Activated CD8-positive, alpha-beta memory T cell treated with anti-CD3 and anti-CD28 coated beads, Interleukin-2, amount 10 ng/mL, durations not matched to agents 7 days and 5 days (primary cell): ENCODE measurements around the gene PLCXD3. TPM values are rescaled to one million over a fixed set of nuclear protein-coding genes. Genes with fewer than 3 reads are reported as not detected.
"Not testable (repeated sequence)": the region's sequence is repeated elsewhere in the genome, so short reads cannot be mapped to it uniquely, and the experiment has no call there.

ENCODE experiments used
- ATAC-seq: fragments of 150-1000 bp; cut with Tn5 transposase; one replicate; pipeline ENCODE4 v1.10.0; 2021; ENCODE audit warnings: moderate library complexity
- CTCF ChIA-PET: fragments of 350-600 bp; sonication (Branson Sonifier 250); formaldehyde crosslinking; loops from one replicate; lab custom pipeline; 2021; ENCODE audit warnings: antibody characterized with exemption; lab: Charles Lee
- DNase-seq: peaks from one replicate; pipeline ENCODE4 v3.0.0-alpha.2; 2020
- H3K27ac Mint-ChIP-seq: one replicate; pipeline ENCODE4 v1.8.0; 2021; ENCODE audit warnings: mild to moderate bottlenecking, mixed read lengths
- H3K27me3 Mint-ChIP-seq: one replicate; pipeline ENCODE4 v1.8.0; 2021; ENCODE audit warnings: mixed read lengths
- H3K36me3 Mint-ChIP-seq: one replicate; pipeline ENCODE4 v1.8.0; 2021; ENCODE audit warnings: mild to moderate bottlenecking, mixed read lengths
- H3K4me1 Mint-ChIP-seq: one replicate; pipeline ENCODE4 v1.8.0; 2021; ENCODE audit warnings: mixed read lengths
- H3K4me3 Mint-ChIP-seq: one replicate; pipeline ENCODE4 v1.8.0; 2021; ENCODE audit warnings: mild to moderate bottlenecking, moderate library complexity, mixed read lengths
- H3K9me3 Mint-ChIP-seq: one replicate; pipeline ENCODE4 v1.8.0; 2022; ENCODE audit warnings: low read depth, mixed read lengths
- total RNA-seq, 2 experiments: library from RNA; stranded (reverse); gene quantifications; one replicate each; pipeline ENCODE4 v1.2.3, GENCODE V29; 2021

The PLCXD3 gene
- total RNA-seq, 2 experiments from 2014 or later, result not detected

DNA sequence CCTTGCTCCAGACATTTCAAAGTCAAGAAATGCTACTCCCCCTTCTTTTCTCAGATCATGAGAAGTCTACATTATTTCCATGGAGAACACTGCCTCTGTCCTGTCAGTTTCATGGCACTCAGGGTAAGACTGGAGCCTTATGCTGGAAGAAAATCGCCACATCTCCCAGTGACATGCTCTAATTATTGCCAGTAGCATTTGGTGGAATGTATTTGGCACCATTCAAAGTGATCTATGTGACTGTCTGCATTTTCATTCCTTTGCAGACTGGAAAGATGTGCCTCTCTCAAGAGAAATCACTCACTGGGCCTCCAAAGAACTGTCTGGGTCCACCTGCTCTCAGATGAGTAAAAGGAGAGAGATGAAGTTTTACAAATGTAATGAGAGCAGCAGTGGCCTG, 840 bp upstream of the PLCXD3 start:
- Mint-ChIP-seq H3K27ac (no peak overlapping the region), H3K4me3 (no peak overlapping the region), H3K9me3 (no peaks in the 10 kb centered on the region), H3K4me1 (no peaks in the 10 kb centered on the region), H3K27me3 (peaks cover 35% of the 10 kb centered on the region), H3K36me3 (no peaks in the 10 kb centered on the region)
- DNase-seq (no peak), ATAC-seq (no peak)
- CTCF ChIA-PET, result no interaction called here

DNA sequence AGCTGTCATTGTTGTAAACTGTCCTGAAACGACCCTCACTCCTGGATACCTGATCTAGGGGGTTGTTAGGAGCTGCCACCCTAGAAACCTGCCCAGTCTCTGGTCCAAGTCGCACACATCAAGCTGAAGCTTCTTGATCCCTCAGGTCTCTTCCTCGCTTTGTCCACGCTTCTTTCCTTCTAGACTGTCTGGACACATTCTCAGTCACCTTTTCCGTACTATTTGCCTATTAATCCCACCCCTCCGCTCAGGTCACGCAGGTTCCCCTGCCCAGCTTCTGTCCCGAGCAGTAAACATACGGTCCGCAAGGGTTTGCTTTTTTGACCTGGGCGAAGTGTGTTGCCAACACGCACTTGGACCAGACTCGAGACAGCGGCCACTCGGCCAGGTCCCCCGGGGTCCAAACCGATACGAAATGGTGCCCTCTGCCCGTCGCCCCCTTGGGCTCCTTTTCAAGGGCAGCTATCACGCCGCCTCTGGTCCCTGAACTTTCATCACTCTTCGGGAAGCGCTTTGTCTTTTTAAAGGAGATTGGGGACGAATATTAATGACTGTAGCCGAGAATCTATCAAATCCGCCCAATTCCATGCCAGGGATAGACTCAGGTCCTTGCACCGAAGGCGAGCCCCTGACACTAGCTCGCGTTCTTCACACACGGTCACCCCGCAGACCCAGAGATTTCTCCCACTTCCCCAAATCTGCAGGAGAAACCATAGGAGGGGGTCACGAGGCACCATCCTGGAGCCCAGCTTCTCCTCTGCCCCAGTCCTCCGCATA, 814 bp downstream of the PLCXD3 start:
- CTCF ChIA-PET, result no interaction called here

GRCh38 chr5:41508696-41509398, 1.6 kb downstream of the PLCXD3 start:
- no peaks in the 10 kb centered on the region for H3K9me3 Mint-ChIP-seq
- ATAC-seq, result no peak
- no peaks in the 10 kb centered on the region for H3K4me1 Mint-ChIP-seq
- H3K27ac Mint-ChIP-seq, result no peak overlapping the region
- DNase-seq, result no peak
- CTCF ChIA-PET, result no interaction called here
- H3K27me3 Mint-ChIP-seq, result peaks cover 35% of the 10 kb centered on the region
- no peak overlapping the region for H3K4me3 Mint-ChIP-seq
- H3K36me3 Mint-ChIP-seq, result no peaks in the 10 kb centered on the region

More for the DNA sequence above, 814 bp downstream of the PLCXD3 start:
- no peak overlapping the region for H3K27ac Mint-ChIP-seq
- peaks cover 35% of the 10 kb centered on the region for H3K27me3 Mint-ChIP-seq
- no peaks in the 10 kb centered on the region for H3K9me3 Mint-ChIP-seq
- no peak for DNase-seq
- ATAC-seq, result no peak
- H3K4me3 Mint-ChIP-seq, result no peak overlapping the region
- H3K36me3 Mint-ChIP-seq, result no peaks in the 10 kb centered on the region
- H3K4me1 Mint-ChIP-seq, result no peaks in the 10 kb centered on the region

DNA sequence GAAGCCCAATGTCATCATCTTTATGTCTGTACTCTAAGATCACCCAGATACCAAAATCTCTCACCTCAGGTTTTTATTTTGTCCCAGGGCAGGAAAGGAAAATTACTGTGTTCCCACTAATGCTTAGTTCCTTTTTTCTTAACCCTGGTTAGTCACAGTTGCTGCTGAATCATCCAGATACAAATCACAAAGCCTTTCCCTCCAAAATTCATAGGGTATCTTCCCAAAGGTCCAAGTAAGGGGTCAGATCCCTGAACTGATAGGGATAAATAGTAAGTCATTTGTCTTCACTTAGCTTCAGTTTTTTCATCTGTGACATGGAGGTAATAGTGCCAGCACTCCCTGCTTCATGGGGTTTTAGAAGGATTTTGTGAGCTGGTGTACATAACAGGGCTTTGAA, 2.2 kb downstream of the PLCXD3 start:
- CTCF ChIA-PET, result no interaction called here
- no peaks in the 10 kb centered on the region for H3K9me3 Mint-ChIP-seq
- DNase-seq, result no peak
- H3K4me1 Mint-ChIP-seq, result no peaks in the 10 kb centered on the region
- H3K27me3 Mint-ChIP-seq, result peaks cover 35% of the 10 kb centered on the region
- H3K4me3 Mint-ChIP-seq, result no peak overlapping the region
- no peak for ATAC-seq
- no peak overlapping the region for H3K27ac Mint-ChIP-seq
- no peaks in the 10 kb centered on the region for H3K36me3 Mint-ChIP-seq

DNA sequence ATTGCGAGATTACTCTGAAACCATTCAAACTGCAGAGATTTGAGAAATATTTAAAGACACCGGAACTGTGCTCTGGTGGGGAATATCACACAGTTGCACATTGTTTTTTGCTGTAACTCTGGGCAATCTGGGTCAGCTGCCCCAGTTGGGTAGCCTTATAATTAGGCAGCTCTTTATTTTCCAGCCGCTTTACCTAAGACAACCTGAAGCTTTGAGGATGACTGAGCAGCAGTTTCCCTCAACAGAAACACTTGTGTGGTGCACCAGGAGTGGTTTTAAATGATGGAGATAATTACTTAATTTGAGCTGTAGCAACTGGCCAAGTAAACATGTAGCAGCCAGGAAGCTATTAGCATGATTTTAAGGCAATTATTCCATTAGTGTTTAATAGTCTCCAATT, 2.9 kb downstream of the PLCXD3 start:
- no peak for DNase-seq
- H3K4me1 Mint-ChIP-seq, result no peaks in the 10 kb centered on the region
- no peaks in the 10 kb centered on the region for H3K9me3 Mint-ChIP-seq
- no peak for ATAC-seq
- no peak overlapping the region for H3K4me3 Mint-ChIP-seq
- CTCF ChIA-PET, result no interaction called here
- H3K27me3 Mint-ChIP-seq, result peaks cover 35% of the 10 kb centered on the region
- H3K36me3 Mint-ChIP-seq, result no peaks in the 10 kb centered on the region
- no peak overlapping the region for H3K27ac Mint-ChIP-seq

DNA sequence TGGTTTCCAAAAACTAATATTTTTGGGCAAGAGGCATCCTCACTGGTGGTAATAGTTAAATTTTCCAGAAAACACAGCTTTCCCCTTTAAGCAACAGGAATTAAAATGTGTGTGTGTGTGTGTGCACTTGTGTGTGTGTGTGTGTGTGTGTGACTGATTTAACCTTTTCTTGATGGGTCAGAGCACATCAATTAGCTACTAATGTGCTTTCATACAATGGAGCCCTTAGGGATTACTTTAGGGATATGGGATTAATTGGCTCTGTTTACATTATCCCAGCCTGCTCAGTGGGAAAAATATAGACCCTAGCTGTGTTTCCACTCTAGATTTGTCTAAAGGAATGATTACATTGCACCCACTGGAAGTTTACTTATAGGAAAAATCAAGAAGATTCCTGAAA, 6.5 kb downstream of the PLCXD3 start:
- Mint-ChIP-seq H3K9me3 (no peaks in the 10 kb centered on the region), H3K4me1 (no peaks in the 10 kb centered on the region), H3K27ac (no peak overlapping the region), H3K27me3 (peaks cover 5% of the 10 kb centered on the region), H3K36me3 (no peaks in the 10 kb centered on the region), H3K4me3 (no peak overlapping the region)
- CTCF ChIA-PET, result no interaction called here
- ATAC-seq (no peak), DNase-seq (no peak)

DNA sequence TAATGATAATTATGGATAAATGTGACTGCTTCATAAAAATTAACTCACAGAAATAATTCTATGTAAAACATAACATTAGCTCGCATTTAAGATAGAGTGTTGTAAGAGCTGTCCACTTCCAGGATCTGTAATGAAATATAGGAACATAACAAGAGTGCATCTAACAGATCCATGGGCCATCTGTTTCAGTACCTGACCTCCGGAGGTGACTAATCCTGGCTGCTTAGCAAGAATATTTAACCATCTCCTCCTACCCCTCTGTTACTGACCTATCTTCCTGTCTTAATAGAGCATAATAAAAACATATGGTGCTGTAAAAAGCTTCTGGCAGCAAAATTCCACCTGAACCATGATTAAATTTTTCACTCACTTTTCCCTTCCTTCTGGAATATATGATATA, 7.1 kb downstream of the PLCXD3 start:
- H3K4me1 Mint-ChIP-seq, result no peaks in the 10 kb centered on the region
- CTCF ChIA-PET, result no interaction called here
- DNase-seq (no peak), ATAC-seq (no peak)
- no peaks in the 10 kb centered on the region for H3K27me3 Mint-ChIP-seq
- no peaks in the 10 kb centered on the region for H3K9me3 Mint-ChIP-seq
- H3K4me3 Mint-ChIP-seq, result no peak overlapping the region
- no peak overlapping the region for H3K27ac Mint-ChIP-seq
- no peaks in the 10 kb centered on the region for H3K36me3 Mint-ChIP-seq

DNA sequence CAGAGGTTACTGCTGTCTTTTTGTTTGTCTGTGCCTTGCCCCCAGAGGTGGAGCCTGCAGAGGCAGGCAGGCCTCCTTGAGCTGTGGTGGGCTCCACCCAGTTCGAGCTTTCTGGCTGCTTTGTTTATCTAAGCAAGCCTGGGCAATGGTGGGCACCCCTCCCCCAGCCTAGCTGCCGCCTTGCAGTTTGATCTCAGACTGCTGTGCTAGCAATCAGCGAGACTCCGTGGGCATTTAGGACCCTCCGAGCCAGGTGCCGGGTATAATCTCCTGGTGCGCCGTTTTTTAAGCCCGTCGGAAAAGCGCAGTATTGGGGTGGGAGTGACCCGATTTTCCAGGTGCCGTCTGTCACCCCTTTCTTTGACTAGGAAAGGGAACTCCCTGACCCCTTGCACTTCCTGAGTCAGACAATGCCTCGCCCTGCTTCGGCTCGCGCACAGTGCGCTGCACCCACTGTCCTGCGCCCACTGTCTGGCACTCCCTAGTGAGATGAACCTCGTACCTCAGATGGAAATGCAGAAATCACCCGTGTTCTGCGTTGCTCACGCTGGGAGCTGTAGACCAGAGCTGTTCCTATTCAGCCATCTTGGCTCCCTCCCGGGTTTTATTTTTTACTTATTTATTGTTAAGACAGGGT, 16.8 kb downstream of the PLCXD3 start:
- DNase-seq, H3K27ac Mint-ChIP-seq, H3K4me3 Mint-ChIP-seq, ATAC-seq, H3K36me3 Mint-ChIP-seq, H3K4me1 Mint-ChIP-seq, H3K27me3 Mint-ChIP-seq, H3K9me3 Mint-ChIP-seq, CTCF ChIA-PET: not testable (repeated sequence)

GRCh38 chr5:41485533-41485932, 24.9 kb downstream of the PLCXD3 start:
- peaks cover 6% of the 10 kb centered on the region for H3K9me3 Mint-ChIP-seq

GRCh38 chr5:41482715-41483114, 27.7 kb downstream of the PLCXD3 start:
- CTCF ChIA-PET, result no interaction called here
- no peaks in the 10 kb centered on the region for H3K27me3 Mint-ChIP-seq
- no peak overlapping the region for H3K4me3 Mint-ChIP-seq
- H3K9me3 Mint-ChIP-seq, result peaks cover 6% of the 10 kb centered on the region
- H3K4me1 Mint-ChIP-seq, result peaks cover 4% of the 10 kb centered on the region
- ATAC-seq (no peak), DNase-seq (no peak)
- peak overlapping the region; percentile 59 for H3K27ac Mint-ChIP-seq
- peaks cover 1% of the 10 kb centered on the region for H3K36me3 Mint-ChIP-seq

More at GRCh38 chr5:41485533-41485932, 24.9 kb downstream of the PLCXD3 start:
- Mint-ChIP-seq H3K27ac (no peak overlapping the region), H3K4me1 (peaks cover 4% of the 10 kb centered on the region), H3K4me3 (no peak overlapping the region), H3K36me3 (peaks cover 1% of the 10 kb centered on the region), H3K27me3 (no peaks in the 10 kb centered on the region)
- CTCF ChIA-PET, result no interaction called here
- no peak for ATAC-seq
- DNase-seq, result no peak

GRCh38 chr5:41482173-41482572, 28.2 kb downstream of the PLCXD3 start:
- ATAC-seq, result no peak
- H3K4me1 Mint-ChIP-seq, result peaks cover 4% of the 10 kb centered on the region
- no peaks in the 10 kb centered on the region for H3K27me3 Mint-ChIP-seq
- CTCF ChIA-PET, result interaction anchor here (0.7 kb wide), 1 partner anchor 1750 kb away, joined by 3 read pairs; no protein-coding TSS in a partner anchor
- no peak overlapping the region for H3K4me3 Mint-ChIP-seq
- H3K36me3 Mint-ChIP-seq, result peaks cover 1% of the 10 kb centered on the region
- H3K27ac Mint-ChIP-seq, result no peak overlapping the region
- DNase-seq, result no peak
- peaks cover 3% of the 10 kb centered on the region for H3K9me3 Mint-ChIP-seq

GRCh38 chr5:41471571-41472208, 38.7 kb downstream of the PLCXD3 start:
- H3K4me3 Mint-ChIP-seq, H3K27me3 Mint-ChIP-seq, CTCF ChIA-PET, H3K27ac Mint-ChIP-seq, H3K36me3 Mint-ChIP-seq, H3K4me1 Mint-ChIP-seq, DNase-seq, ATAC-seq: not testable (repeated sequence)
- peaks cover 11% of the 10 kb centered on the region for H3K9me3 Mint-ChIP-seq

GRCh38 chr5:41465493-41466171, 44.8 kb downstream of the PLCXD3 start:
- Mint-ChIP-seq H3K9me3 (no peaks in the 10 kb centered on the region), H3K4me3 (no peak overlapping the region), H3K4me1 (no peaks in the 10 kb centered on the region), H3K27me3 (no peaks in the 10 kb centered on the region), H3K27ac (no peak overlapping the region), H3K36me3 (no peaks in the 10 kb centered on the region)
- CTCF ChIA-PET, result no interaction called here
- no peak for ATAC-seq
- DNase-seq, result no peak
